Activated CD4-positive, alpha-beta T cell treated with anti-CD3 and anti-CD28 coated beads, Interleukin-10, Interleukin-2, amounts not matched to agents 100 ng/mL and 50 ng/mL, durations not matched to agents 16 hours and 8 hours (primary cell): Measurements from ENCODE around the gene TRPV6.
A peak's percentile ranks its signal among the peaks of the same experiment; 100 is the strongest.

Experiments
- DNase-seq: peaks from one replicate; pipeline ENCODE4 v3.0.0-alpha.2; 2020

TRPV6 gene

DNA sequence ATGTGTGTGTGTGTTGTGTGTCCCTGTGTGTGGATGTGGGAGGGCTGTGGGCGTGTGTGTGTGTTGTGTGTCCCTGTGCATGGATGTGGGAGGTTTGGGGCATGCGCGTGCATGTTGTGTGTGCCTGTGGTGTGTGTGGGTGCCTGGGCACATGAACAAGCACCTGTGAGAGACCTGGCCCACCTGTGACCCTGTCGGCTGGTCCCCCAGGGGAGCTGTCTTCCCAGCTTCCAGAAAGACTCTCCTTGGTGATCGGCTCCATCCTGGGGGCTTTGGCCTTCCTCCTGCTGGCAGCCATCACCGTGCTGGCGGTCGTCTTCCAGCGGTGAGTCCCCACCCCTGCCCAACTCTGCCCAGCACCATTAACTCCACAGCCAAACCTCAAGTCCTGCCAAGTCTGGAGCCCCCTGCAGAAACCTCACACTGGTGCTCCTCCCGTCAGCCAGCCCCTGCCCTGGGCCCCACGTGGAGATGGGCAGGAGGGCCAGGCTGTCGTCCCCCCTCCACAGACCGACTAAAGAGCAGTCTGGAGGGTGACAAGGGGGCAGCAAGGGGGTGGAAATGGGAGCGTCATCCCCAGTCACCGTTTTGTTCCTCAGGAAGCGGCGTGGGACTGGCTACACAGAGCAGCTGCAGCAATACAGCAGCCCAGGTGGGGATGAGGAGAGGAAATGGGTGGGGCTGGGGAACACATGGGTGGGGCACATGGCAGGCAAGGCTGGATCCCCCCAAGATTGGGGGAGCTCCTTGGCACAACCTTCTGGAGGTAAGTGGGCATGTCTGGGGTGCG is 18.0 kb downstream of the TRPV6 start:
- no peak for DNase-seq

DNA sequence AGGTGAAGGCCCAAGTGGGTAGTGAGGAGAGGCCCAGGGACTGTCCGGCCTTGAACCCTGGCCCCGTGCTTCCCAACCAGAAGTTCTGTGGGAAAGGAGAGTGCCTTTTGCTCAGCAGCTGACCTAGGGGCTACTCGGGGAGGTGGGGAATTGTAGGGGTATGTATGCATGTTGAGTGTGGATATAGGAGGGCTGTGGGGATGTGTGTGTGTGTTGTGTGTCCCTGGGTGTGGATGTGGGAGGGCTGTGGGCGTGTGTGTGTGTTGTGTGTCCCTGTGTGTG is 18.5 kb downstream of the TRPV6 start:
- no peak for DNase-seq

DNA sequence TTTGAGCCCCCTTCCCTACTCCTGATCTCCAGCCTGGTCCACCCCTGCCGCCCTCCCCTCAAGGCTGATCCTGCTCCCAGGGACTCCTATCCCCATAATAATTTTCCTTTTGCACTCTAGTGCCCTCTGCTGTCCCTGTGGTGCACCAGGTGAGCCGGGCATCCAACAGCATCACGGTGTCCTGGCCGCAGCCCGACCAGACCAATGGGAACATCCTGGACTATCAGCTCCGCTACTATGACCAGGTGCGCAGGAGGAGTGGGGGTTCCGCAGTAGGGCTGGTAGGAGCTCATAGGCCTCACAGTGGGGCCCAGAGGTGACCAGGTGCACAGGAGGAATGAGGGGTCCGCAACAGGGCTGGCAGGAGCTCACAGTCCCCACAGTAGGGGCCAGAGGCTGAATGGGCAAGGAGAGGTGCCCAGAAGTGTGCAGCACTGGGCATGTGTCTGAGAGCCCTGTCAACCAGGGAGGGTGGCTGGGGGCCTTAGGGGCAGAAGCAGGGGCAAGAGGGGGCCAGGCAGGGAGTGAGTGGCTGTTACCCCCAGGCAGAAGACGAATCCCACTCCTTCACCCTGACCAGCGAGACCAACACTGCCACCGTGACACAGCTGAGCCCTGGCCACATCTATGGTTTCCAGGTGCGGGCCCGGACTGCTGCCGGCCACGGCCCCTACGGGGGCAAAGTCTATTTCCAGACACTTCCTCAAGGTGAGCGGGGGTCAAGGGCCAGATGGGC is 19.0 kb downstream of the TRPV6 start:
- DNase-seq, result peak; percentile 20

DNA sequence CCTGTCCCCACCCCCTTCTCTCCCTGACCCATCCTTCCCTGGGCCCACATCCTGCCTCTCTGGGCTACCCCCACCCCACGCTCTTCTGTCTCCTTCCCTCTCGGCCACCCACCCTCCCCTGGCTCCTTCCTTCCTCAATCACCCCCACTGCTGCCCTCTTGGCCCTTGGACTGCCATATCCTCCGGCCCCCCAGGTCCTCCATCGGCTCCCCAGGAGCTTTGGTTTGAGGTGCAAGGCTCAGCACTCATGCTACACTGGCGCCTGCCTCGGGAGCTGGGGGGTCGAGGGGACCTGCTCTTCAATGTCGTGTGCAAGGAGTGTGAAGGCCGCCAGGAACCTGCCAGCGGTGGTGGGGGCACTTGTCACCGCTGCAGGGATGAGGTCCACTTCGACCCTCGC is 19.8 kb downstream of the TRPV6 start:
- no peak for DNase-seq

DNA sequence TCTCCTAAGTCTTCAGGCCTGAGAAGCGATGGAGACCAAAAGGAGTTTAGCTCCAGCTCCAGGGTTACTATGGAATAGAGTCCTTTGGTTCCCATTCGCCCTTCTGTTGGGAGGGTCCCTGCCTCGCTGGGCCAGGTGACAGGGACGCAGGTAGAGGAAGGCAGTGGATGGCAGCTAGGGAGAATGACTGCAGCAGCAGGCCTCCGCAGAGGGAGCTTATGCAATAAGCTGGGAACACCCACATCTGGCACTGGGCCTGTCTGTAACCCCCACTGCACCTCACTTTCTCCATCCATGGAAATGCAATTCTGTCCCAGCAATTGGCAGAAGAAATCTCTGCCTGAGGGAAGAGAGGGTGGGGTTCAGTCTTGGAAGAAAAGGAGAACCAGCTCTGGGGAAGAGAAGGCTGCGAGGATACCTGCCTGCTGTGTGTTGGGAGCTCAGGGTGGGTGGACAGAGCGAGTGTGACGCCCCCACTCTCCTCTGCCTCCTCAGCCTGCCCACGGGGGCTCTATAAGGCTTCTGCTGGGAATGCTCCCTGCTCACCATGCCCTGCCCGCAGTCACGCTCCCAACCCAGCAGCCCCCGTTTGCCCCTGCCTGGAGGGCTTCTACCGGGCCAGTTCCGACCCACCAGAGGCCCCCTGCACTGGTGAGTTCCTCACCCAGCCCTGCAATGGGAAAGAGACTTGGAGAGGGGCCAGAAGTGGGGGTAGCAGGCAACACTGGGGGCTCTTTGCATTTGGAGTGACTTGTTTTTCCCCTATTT is 20.4 kb downstream of the TRPV6 start:
- no peak for DNase-seq

DNA sequence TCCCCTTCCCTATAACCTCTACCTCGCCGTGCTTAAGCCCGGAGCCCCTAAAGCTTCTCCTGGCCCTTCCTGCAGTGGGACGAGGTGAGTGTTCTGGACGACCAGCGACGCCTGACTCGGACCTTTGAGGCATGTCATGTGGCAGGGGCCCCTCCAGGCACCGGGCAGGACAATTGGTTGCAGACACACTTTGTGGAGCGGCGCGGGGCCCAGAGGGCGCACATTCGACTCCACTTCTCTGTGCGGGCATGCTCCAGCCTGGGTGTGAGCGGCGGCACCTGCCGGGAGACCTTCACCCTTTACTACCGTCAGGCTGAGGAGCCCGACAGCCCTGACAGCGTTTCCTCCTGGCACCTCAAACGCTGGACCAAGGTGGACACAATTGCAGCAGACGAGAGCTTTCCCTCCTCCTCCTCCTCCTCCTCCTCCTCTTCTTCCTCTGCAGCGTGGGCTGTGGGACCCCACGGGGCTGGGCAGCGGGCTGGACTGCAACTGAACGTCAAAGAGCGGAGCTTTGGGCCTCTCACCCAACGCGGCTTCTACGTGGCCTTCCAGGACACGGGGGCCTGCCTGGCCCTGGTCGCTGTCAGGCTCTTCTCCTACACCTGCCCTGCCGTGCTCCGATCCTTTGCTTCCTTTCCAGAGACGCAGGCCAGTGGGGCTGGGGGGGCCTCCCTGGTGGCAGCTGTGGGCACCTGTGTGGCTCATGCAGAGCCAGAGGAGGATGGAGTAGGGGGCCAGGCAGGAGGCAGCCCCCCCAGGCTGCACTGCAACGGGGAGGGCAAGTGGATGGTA is 21.5 kb downstream of the TRPV6 start:
- no peak for DNase-seq

DNA sequence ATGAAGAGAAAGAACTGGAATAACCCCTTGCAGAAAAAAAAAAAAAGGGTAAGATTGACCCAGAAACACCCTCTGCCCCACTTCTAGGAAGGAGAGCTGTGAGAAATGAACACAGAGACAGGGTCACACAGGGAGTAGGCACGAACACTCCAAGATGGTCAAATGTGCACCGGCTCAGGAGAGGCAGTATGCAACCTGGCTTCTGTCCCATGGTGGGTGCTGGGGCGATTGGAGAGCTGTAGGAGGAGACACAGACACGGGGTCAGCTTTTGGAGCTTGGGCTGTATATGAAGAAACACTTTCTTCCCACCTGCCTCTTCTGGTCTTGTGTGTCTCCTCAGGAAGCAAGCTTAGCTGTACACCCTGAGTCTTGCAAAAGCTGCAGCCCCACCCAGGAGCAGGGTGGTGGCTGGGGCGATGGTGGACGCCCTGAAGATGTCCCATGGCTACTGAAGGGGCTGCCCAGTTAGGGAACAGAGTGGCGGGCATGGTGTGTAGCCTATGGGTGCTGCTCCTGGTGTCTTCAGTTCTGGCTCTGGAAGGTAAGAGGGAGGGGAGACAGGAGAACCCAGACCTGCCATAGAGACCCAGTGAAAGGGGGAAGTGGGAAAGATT is 22.7 kb downstream of the TRPV6 start:
- DNase-seq, result no peak

DNA sequence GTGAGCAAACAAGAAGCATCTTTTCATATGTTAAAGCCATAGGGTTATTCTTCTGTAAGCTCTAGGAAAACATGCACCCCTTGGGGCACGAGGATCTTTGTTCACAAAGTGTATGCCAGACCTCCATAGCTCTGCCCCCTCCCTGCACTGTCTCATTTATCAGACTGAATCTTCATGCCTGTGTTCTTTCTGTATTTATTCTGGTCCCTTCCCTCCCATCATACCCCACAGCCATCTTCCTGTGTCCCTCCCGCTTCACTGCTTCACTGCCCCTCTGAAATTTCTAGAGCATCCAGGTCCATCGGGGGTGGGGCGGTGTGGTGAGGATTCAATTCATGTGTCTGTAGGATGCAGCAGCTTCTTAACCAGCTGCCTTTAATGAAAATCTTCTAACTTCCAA is 23.2 kb downstream of the TRPV6 start:
- no peak for DNase-seq

DNA sequence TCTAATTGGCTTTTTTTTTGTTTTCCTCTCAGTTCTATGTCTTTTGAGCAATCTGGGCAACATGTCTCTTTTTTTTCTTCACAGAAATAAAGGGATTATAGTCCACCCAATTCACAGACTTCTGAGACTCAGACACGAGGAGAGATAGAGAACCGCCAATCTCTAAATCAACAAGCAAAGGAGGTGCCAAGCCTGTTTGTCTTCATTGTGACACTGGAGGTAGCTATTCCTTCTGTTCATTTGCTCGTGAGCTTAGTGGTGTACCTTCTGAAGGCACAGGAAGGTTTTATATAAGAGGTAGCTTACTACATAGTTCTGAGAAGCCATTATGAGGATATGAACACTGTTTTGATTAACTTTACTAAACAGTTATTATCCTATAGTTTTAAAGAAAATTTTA is 24.6 kb downstream of the TRPV6 start:
- DNase-seq, result no peak

DNA sequence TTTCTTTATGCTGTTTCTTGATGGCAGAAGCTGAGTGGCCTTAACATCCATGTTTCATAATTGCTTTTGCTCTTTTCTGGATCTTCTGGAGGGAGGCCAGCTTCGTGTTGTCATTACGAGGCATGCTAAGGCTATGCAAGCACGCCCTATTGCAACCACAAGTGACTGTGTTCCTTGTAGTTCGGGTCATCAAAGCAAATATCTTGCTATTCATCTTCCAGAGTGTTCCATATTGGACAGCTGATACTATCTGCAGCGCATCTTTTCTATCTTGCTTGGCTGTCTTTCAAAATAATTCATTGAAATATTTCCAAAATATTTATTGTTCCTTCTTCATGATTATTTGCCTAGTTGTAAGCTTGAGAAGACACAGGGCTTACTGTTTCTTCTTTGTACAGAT is 25.7 kb downstream of the TRPV6 start:
- DNase-seq, result no peak

DNA sequence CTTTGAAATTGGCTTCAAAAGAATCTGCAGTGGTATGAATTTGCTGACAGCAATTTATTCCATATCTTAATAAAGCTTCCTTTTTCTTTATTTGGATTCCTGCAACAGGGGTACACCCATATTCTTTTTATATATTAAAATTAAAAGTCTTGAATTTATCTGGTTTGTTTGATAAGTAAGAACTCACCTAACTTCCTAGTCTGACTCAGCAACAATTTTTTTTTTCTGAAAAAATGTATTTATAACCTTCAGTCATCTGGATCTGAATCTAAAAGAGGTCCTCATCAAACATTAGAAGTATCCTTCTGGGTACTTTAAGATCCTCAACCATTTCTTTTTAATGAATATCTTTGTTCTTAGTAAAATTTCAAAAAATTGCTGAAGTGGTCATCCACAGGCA is 26.1 kb downstream of the TRPV6 start:
- DNase-seq, result no peak

DNA sequence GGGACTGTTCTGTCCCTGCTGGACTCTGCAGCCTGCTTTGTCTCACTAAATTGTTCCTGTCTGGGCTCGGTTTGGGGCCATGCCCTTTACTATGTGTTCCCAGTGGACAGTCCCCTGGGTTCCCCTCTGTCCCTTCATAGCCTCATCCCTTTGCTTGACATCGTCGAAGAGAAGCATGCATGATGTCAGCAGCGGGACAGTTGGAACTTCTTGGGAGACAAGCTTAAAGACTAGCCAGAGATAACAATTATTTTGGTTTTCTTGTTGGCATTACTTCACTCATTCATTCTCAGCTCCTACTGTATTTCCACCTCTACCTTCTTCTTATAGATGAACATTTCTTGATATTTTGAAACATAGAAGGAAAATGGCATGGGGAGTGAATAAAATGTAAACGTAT is 27.9 kb downstream of the TRPV6 start:
- no peak for DNase-seq

DNA sequence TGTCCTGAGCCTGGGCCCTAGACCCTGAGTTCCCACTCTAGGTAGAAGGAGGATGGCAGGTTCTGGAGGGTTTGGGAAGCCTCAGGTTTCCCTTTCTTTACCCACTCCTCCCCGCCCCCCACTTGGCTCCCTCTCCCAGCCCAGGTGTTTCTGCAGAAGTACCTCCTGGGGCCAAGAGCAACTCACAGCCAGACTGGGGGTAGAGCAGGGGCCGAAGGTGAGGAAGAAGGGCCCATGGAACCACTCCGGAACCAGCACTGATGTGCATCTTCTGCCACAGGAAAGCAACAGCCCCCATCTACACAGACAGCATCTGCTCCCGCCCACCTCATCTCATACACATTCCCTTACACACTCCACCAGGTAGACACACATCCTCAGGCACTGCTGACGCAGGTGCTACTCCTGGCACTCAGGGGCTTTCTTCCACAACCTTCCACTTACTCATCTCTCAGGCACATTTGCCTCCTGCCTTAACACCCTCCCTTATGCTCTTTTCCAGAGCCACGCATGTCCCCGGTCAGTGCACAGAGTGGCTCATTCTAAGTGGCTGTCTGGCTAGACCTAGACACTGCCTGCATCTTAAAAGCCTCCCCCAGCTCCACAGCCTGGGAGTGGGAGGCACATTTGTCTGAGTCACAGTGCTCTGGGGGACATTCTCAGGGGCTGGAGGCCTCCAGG is 28.8 kb downstream of the TRPV6 start:
- no peak for DNase-seq

DNA sequence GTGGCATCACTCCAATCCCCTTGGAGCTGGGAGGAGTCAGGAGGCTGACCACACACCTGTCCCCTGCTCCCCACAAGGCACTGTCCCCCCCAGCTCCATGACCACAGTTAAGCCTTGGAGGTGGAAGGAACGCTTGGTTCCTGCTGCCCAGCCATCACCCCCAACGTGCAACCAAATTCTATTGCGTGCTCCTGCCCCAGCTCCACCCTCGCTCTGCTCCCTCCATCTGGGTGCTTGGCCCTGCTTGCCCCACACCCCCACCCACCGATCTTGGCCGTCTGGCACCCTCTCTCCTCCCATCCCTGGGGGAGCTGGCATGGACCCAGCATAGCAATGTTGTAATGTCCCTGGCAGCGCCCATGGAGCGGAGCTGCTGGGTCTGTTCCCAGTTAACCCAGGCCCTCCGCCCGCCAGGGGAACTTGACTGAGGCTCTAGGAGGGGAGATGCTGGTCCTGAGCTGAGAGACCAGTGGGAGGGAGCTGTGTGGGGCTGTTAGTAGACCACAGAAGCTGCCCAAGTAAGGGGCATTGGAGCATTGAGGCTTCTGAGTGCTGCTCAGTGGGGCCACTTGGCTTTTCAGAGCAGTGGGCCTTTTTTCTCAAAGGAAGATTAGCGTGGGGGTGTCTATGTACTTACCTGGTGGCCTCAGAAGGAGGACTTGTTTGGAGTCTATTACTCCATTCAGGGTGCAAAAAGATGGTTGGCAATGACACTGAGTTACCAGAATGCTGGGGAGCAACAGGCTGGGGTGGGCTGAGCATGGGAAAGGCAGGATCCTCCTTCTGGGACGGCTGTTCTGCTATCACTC is 29.6 kb downstream of the TRPV6 start:
- no peak for DNase-seq

DNA sequence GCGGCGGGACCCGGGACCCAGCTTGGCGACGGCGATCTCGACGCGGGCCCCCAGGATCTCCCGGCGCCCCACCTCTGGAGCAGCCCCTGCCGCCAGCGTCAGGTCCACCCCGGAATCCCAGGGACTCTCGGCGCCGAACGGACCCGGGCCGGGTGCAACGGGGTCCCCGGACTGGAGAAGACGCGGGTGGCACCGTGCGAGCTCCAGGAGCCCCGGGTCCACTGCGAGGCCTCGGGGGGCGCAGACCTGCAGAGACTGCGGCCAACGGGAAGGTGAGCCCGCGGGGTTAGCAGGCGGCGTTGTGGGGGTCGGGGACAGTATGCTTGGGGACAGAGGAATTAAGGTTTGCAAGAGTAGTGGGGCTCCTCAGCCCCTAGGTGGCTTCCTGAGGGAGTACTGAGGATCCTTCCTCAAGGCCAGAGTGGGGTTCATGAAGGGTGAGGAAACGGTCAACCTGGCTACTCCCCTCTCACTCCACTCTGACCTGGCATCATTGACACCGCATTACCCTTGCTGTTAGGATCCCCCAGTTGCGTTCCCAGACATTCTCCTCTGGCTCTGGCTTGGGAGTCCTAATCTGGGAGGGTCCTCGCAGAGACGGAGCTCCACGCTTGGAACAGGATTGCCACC is 30.3 kb downstream of the TRPV6 start:
- no peak for DNase-seq

DNA sequence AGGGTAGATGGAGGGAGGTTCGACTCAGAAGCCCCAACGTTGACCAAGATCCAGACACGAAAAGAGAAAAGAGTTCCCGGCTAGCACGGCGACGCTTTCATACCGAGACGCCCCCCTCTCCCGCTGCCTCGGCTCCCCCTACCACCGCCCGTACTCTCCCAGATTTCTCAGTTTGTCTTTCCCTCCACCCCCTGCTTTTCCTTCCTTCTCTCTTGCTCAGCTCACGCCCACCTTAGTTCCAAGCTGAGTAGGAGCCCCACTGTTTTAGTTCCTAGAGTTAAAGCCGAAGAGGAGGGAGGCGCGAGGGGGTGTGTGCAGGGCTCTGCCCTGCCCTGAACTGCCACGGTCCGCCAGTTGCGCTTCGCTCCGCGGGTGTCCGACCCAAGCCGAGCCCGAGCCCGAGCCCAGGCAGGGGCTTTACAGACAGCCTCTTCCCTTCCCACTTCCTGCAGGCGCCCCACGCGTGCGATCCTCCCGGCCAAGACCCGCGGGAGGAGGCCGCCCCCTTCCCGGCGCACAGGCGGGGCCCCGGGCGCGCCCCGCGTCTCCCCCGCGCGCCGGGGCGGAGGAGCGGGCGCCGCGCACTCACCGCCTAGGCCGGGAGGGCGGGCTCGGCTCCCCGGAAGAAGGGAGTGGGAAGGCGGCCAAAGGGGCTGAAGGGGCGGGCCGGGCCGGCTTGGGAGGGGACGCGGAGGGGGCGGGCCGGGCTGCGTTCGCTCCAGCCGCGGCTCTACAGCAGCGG is 31.0 kb downstream of the TRPV6 start, which contains the start of gene EPHB6:
Gene EPHB6 (plus strand): TSS at position 705 of the 742 bp plus-strand sequence. CDS start 8,152 bp downstream, outside the sequence.
- DNase-seq, result peak; percentile 63

DNA sequence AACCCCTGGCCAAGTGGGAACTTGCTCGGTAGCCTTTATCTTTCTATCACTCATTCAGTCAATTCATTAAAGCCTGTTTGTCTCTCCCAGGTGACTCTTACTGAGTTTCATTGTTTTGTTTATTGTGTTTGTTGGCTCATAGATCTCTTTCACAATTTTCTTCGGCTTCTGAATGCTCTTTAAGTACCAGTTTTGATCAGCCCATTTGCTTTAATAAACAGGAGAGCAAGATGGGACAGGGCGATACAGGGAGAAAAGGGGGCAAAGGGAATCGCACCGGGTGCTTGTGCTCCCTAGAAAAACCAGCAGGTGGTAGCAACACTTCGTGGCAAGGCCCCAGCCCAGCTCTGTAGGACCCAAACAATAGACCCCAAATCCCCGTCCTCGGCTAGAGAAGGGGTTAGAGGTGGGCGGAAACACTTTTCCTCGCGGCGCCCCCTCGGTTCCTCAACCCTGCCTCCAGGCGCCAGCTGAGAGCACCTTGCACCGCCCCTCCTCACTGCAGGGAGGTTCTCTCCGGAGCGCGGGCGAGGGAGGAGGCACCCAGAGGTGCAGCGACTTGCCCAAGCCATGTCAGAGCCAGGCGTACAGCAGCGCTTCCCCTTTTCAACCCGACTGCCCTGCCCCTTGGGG is 31.7 kb downstream of the TRPV6 start:
- DNase-seq, result peak; percentile 68

DNA sequence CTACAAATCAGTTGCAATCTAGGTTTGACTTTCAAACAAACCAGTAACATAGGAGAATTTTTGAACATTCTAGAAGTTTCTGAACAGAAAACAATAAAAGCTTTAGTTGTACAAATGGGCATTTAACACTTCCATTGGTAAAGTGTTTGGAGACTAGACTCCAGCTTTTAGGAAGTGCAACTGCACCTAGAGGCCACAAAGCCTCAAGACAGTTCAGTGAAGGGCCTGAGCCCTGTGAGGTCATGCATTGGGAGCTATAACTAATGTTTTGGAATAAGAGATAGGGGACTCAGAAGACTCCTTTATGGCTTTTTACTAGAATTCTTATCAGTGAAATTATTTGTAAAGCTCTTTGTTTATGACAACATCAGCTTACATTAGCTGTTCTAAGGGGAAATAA is 33.6 kb downstream of the TRPV6 start:
- DNase-seq, result no peak

DNA sequence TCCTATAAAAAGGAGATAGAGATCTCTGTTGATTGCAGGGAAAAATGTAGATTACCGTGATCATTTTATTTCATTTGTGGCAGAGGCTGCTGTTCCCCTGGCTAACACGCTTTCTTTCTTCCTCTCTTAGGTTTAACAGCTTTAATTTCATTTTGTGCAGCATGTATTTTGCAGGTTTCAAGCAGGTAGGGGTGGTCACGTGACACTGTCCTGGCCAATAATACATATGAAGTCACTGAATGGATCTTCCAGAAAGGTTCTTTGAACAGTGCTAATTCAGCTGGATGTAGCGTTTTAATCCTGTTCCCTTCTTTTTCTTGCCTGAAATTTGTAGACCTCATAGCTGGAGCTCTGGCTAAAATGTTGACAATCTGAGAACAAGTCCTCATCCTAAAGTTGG is 34.3 kb downstream of the TRPV6 start:
- DNase-seq, result no peak
